Suprapubic skin (tissue), 4 donors: ENCODE measurements around the gene SHISA3. TPM values are rescaled to one million over a fixed set of nuclear protein-coding genes. Genes with fewer than 3 reads are reported as not detected.

Experiments used
- DNase-seq, 2 donors: peaks; one replicate each; pipeline ENCODE4 v3.0.0-alpha.2; 2019; ENCODE audit warnings: low spot score in 2 of 2
- H3K27ac ChIP-seq: fragments of 200-600 bp; sonication (generic); one replicate; pipeline ENCODE4 v1.5.1; 2019
- H3K27me3 ChIP-seq: fragments of 200-600 bp; sonication (generic); one replicate; pipeline ENCODE4 v1.5.1; 2019
- H3K36me3 ChIP-seq: fragments of 200-600 bp; sonication (generic); one replicate; pipeline ENCODE4 v1.5.1; 2019
- H3K4me1 ChIP-seq: fragments of 200-600 bp; sonication (generic); one replicate; pipeline ENCODE4 v1.5.1; 2019
- H3K4me3 ChIP-seq: fragments of 200-600 bp; sonication (generic); one replicate; pipeline ENCODE4 v1.5.1; 2019; ENCODE audit warnings: mild to moderate bottlenecking
- H3K9me3 ChIP-seq: fragments of 200-600 bp; sonication (generic); one replicate; pipeline ENCODE4 v1.5.1; 2019
- CTCF ChIP-seq, 2 donors: fragments of 200-600 bp in 1 of 2; fragments of 450-650 bp in 1 of 2; sonication (generic) in 1 of 2; IDR thresholded peaks; one replicate each; pipeline ENCODE4 v1.5.1; 2016 to 2019; ENCODE audit warnings: antibody characterized with exemption in 2 of 2, mild to moderate bottlenecking in 1 of 2, moderate library complexity in 1 of 2
- EP300 ChIP-seq: sonication (generic); formaldehyde crosslinking; IDR thresholded peaks from one replicate; pipeline ENCODE4 v1.6.1; 2017; ENCODE audit warnings: antibody characterized with exemption
- POLR2A ChIP-seq, 2 donors: fragments of 450-650 bp; IDR thresholded peaks; one replicate each; pipeline ENCODE4 v1.6.1; 2017; ENCODE audit warnings: antibody characterized with exemption in 2 of 2, mild to moderate bottlenecking in 2 of 2, moderate library complexity in 2 of 2
- POLR2AphosphoS5 ChIP-seq, 3 donors: sonication (generic); formaldehyde crosslinking; IDR thresholded peaks; one replicate each; pipeline ENCODE4 v1.6.1; 2017; ENCODE audit warnings: antibody characterized with exemption in 3 of 3
- WGBS: methylation state at CpG from one replicate; pipeline ENCODE4 v1.1.5; 2018; 5-methylcytosine and 5-hydroxymethylcytosine counted together
- total RNA-seq, 4 donors: library from RNA; depleted of rRNA; stranded (reverse); fragments of >200 nt; gene quantifications; one replicate each; pipeline ENCODE4 v1.1.0, GENCODE V29; 2016

The SHISA3 gene
- total RNA-seq, 4 donors from 2014 or later, result 0.72 TPM; not detected in 3

DNA sequence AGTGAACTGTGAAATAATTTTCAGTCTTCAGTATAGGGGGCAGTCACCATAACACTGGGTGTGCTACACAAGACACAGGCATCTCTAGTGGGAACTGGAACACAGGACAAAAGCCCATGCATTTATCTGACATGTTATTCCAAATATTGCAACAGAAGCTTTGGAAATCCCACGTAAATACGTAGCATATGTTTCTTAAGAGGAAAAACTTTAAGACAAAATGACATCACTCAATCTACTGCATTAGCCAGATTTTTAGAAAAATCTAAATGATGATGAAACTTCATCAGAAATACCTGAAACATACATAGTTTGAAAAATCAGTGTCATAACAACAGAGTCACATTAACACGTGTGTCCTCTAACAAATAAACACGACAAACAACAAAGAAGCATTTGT, 14.5 kb downstream of the SHISA3 start:
- Histone ChIP-seq H3K4me3 (no peak overlapping the region), H3K27ac (no peak overlapping the region), H3K36me3 (no peaks in the 10 kb centered on the region), H3K9me3 (no peaks in the 10 kb centered on the region), H3K27me3 (no peaks in the 10 kb centered on the region), H3K4me1 (no peaks in the 10 kb centered on the region)
- WGBS, result 80% methylated on average over 4 of the region's 4 CpGs
- TF ChIP-seq EP300, result no peak
- DNase-seq, result no peak

DNA sequence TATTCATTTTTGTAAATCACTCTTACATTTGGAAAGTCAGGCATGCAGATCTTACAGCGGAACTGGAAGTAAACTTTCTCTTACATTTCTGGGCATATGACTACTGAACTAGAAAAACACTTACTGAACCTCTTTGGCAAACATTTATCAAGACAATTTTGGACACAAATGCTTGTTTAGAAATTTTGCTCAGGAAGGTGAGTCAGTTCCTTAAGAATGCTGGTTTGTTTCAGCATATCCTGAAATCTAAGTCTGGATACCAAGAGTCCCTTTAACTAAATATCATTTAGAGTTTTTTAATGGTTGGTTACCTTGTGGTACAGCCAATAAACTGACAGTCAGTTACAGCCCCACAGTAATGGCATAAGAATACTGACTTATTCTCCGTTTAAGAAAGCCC, 15.0 kb downstream of the SHISA3 start:
- no peak overlapping the region for H3K4me3 ChIP-seq
- DNase-seq, result no peak
- 62% methylated on average over 2 of the region's 2 CpGs for WGBS
- no peak overlapping the region for H3K27ac ChIP-seq
- H3K27me3 ChIP-seq, result no peaks in the 10 kb centered on the region
- TF ChIP-seq POLR2A (IDR thresholded peaks at IDR 0.05), result no peak
- TF ChIP-seq POLR2AphosphoS5 (IDR thresholded peaks at IDR 0.05), result no peak
- no peak for TF ChIP-seq EP300
- no peak for TF ChIP-seq CTCF (IDR thresholded peaks at IDR 0.05)
- no peaks in the 10 kb centered on the region for H3K9me3 ChIP-seq
- H3K36me3 ChIP-seq, result no peaks in the 10 kb centered on the region
- no peaks in the 10 kb centered on the region for H3K4me1 ChIP-seq

- Histone ChIP-seq H3K27ac (no peak overlapping the region), H3K4me1 (no peaks in the 10 kb centered on the region), H3K9me3 (no peaks in the 10 kb centered on the region), H3K27me3 (no peaks in the 10 kb centered on the region), H3K4me3 (no peak overlapping the region), H3K36me3 (no peaks in the 10 kb centered on the region)
- TF ChIP-seq POLR2AphosphoS5 (IDR thresholded peaks at IDR 0.05), result no peak
- no peak for TF ChIP-seq POLR2A (IDR thresholded peaks at IDR 0.05)
- no peak for TF ChIP-seq EP300
- TF ChIP-seq CTCF (IDR thresholded peaks at IDR 0.05), result no peak
- no peak for DNase-seq
- 81% methylated on average over 1 of the region's 1 CpG for WGBS
These were observed 18.0 kb downstream of the SHISA3 start for GRCh38 chr4:42415281-42415680.

- H3K9me3 ChIP-seq, result no peaks in the 10 kb centered on the region
- no peak for DNase-seq
- H3K27ac ChIP-seq, result no peak overlapping the region
- H3K27me3 ChIP-seq, result no peaks in the 10 kb centered on the region
- H3K36me3 ChIP-seq, result no peaks in the 10 kb centered on the region
- no peak for TF ChIP-seq CTCF (IDR thresholded peaks at IDR 0.05)
- no peak for TF ChIP-seq POLR2AphosphoS5 (IDR thresholded peaks at IDR 0.05)
- TF ChIP-seq POLR2A (IDR thresholded peaks at IDR 0.05), result no peak
- no peak for TF ChIP-seq EP300
- no peaks in the 10 kb centered on the region for H3K4me1 ChIP-seq
- 50% methylated on average over 3 of the region's 3 CpGs for WGBS
- no peak overlapping the region for H3K4me3 ChIP-seq
These were observed 18.7 kb downstream of the SHISA3 start for GRCh38 chr4:42416017-42416416.

DNA sequence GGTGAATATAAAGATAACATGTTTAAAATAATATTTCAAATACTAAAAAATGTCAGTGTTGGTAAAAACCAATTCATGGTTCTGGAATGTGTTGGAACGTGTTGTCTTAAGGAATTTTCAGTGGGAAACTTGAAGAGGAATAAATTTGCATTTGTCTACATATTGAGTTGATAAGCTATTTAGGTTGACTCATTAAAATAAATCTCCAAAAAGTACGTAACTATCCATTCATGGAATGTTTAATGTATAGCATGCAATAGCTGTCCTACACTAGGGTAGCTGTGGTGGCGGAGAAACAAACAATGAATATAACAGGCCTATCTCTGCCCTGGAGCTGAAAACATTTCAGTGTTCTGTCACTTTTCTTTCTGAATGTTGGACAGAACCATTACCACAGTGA, 20.3 kb downstream of the SHISA3 start:
- Histone ChIP-seq H3K4me3 (no peak overlapping the region), H3K27ac (no peak overlapping the region), H3K9me3 (no peaks in the 10 kb centered on the region), H3K4me1 (no peaks in the 10 kb centered on the region), H3K27me3 (no peaks in the 10 kb centered on the region), H3K36me3 (no peaks in the 10 kb centered on the region)
- 73% methylated on average over 3 of the region's 3 CpGs for WGBS
- no peak for DNase-seq
- TF ChIP-seq POLR2A (IDR thresholded peaks at IDR 0.05) (no peak), CTCF (IDR thresholded peaks at IDR 0.05) (no peak), EP300 (no peak), POLR2AphosphoS5 (IDR thresholded peaks at IDR 0.05) (no peak)

DNA sequence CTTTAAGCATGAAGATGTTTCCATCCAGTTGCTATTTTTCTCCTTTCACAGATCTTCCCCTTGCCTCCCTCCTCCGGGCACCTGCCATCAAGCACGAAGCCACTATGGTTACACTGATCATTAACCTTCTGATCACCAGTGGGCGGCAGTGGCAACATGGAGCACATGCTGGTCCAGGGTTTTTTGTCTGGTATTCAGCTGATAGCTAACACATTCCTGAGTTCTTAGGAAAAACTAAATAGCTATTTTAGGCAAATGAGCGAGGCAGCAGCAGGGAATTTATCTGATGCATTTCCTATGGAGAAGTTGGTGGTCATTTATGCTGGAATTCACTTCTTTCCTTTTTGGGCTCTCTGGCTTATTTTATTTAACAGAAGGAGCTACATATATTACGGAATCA, 22.9 kb downstream of the SHISA3 start:
- 92% methylated on average over 5 of the region's 5 CpGs for WGBS
- no peaks in the 10 kb centered on the region for H3K9me3 ChIP-seq
- DNase-seq, result no peak
- no peaks in the 10 kb centered on the region for H3K27me3 ChIP-seq
- H3K36me3 ChIP-seq, result no peaks in the 10 kb centered on the region
- no peaks in the 10 kb centered on the region for H3K4me1 ChIP-seq
- TF ChIP-seq EP300 (no peak), CTCF (IDR thresholded peaks at IDR 0.05) (no peak), POLR2AphosphoS5 (IDR thresholded peaks at IDR 0.05) (no peak), POLR2A (IDR thresholded peaks at IDR 0.05) (no peak)
- H3K4me3 ChIP-seq, result no peak overlapping the region
- H3K27ac ChIP-seq, result no peak overlapping the region
